Upper lobe of left lung (tissue), 6 donors: ENCODE measurements around the gene ATXN1. TPM values are rescaled to one million over a fixed set of nuclear protein-coding genes. Genes with fewer than 3 reads are reported as not detected.

Experiments used
- ATAC-seq, 2 donors: fragments of 200-7000 bp; cut with Tn5 transposase; one replicate each; pipeline ENCODE4 v1.9.1; 2022; ENCODE audit warnings: mild to moderate bottlenecking in 2 of 2, moderate library complexity in 2 of 2; ENCODE audit not compliant: low FRiP score in 2 of 2
- DNase-seq, 2 donors: peaks; one replicate each; pipeline ENCODE4 v3.0.0-alpha.2; 2019 to 2020
- H3K27ac ChIP-seq, 4 donors: fragments of 200-600 bp; sonication (generic); one replicate each; pipeline ENCODE4 v1.5.1; 2016 to 2019
- H3K27me3 ChIP-seq, 4 donors: fragments of 200-600 bp; sonication (generic); one replicate each; pipeline ENCODE4 v1.5.1; 2017 to 2019
- H3K36me3 ChIP-seq, 4 donors: fragments of 200-600 bp; sonication (generic); one replicate each; pipeline ENCODE4 v1.5.1; 2016 to 2019
- H3K4me1 ChIP-seq, 4 donors: fragments of 200-600 bp; sonication (generic); one replicate each; pipeline ENCODE4 v1.5.1; 2018 to 2019
- H3K4me3 ChIP-seq, 4 donors: fragments of 200-600 bp; sonication (generic); one replicate each; pipeline ENCODE4 v1.5.1; 2017 to 2019; ENCODE audit warnings: mild to moderate bottlenecking in 2 of 4, moderate library complexity in 1 of 4
- H3K9me3 ChIP-seq, 4 donors: fragments of 200-600 bp; sonication (generic); one replicate each; pipeline ENCODE4 v1.5.1; 2018 to 2019
- EP300 ChIP-seq, 4 donors: sonication (generic); formaldehyde crosslinking; IDR thresholded peaks; one replicate each; pipeline ENCODE4 v1.5.1; 2017; ENCODE audit warnings: antibody characterized with exemption in 4 of 4, control low read depth in 2 of 4
- POLR2A ChIP-seq, 4 donors: fragments of 450-650 bp; IDR thresholded peaks; one replicate each; pipeline ENCODE4 v1.5.1; 2016 to 2017; ENCODE audit warnings: antibody characterized with exemption in 4 of 4, mild to moderate bottlenecking in 2 of 4
- POLR2AphosphoS5 ChIP-seq, 2 donors: sonication (generic); formaldehyde crosslinking; IDR thresholded peaks; one replicate each; pipeline ENCODE4 v1.5.1; 2017; ENCODE audit warnings: antibody characterized with exemption in 2 of 2
- WGBS, 2 donors: methylation state at CpG; one replicate each; pipeline ENCODE4 v1.1.5; 2017 to 2018; 5-methylcytosine and 5-hydroxymethylcytosine counted together
- total RNA-seq, 6 donors: library from RNA; depleted of rRNA in 4 of 6; stranded (reverse); fragments of >200 nt in 4 of 6; gene quantifications; one replicate each; pipeline versions ENCODE4 v1.1.0 to v1.2.1, GENCODE V29; 2016 to 2021
- TF ChIP-seq, protein P1 (sequence below), 6 experiments: fragments of 450-650 bp in 4 of 6; fragments of 200-600 bp in 2 of 6; sonication (generic) in 2 of 6; IDR thresholded peaks; one replicate each; pipeline ENCODE4 v1.5.1; 2016 to 2019; ENCODE audit warnings: antibody characterized with exemption in 6 of 6
- donor health status: DM: no; HTN: no; CAD: no; lungs with moderate emphysema.
- donor health status: DM: no; HTN: yes; CAD: no; lungs with severe emphysema.

ATXN1 gene
- total RNA-seq, 6 donors from 2014 or later, result 44.2 to 106 (median 71.7) TPM

DNA sequence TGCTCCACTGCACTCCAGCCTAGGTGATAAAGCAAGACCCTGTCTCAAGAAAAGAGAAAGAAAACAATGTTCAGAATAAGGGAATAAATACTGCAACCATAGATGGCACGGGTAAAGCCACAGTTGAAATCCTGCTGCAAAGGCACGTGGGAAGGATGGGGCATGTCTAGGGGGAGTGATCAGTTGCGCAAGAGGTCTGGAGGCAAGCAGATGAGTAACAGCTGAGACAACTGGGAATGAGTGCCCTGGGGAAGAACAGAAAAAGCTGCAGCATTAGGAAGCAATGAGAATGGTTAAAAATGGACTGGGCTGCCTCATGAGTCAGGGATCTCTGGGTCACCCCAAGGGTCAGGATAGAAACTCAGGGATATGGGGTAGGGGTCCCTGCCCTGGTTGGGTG, 426.6 kb downstream of the ATXN1 start:
- DNase-seq, result peak in 1 of 2 donors; percentile 72
- WGBS, 2 donors, result 55 to 75% methylated on average over 3 of the region's 3 CpGs

DNA sequence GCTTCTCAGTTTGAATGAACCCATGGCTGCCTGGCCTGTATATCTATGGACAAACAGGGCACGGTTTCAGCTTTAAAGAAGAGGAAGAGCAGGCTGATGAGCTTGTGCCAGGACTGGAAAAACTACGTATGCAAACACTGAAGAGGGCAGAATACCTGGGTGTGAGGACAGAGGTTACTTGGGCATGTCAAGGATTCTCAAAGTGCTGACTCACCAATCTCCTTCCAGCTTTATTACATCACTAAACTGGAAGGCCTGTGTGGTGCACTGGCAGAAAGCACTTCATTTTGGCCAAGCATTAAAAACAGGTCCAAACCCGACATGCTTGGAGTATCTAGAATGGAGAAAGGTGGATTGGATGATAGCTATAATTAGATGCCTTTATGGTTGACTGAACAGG, 427.7 kb downstream of the ATXN1 start:
- no peak for TF ChIP-seq POLR2A (IDR thresholded peaks at IDR 0.05)
- no peak for TF ChIP-seq EP300 (IDR thresholded peaks at IDR 0.05)
- TF ChIP-seq POLR2AphosphoS5 (IDR thresholded peaks at IDR 0.05), result no peak
- TF ChIP-seq, protein P1, sequence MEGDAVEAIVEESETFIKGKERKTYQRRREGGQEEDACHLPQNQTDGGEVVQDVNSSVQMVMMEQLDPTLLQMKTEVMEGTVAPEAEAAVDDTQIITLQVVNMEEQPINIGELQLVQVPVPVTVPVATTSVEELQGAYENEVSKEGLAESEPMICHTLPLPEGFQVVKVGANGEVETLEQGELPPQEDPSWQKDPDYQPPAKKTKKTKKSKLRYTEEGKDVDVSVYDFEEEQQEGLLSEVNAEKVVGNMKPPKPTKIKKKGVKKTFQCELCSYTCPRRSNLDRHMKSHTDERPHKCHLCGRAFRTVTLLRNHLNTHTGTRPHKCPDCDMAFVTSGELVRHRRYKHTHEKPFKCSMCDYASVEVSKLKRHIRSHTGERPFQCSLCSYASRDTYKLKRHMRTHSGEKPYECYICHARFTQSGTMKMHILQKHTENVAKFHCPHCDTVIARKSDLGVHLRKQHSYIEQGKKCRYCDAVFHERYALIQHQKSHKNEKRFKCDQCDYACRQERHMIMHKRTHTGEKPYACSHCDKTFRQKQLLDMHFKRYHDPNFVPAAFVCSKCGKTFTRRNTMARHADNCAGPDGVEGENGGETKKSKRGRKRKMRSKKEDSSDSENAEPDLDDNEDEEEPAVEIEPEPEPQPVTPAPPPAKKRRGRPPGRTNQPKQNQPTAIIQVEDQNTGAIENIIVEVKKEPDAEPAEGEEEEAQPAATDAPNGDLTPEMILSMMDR (IDR thresholded peaks at IDR 0.05), result no peak
- peaks cover 31 to 46% (median 39%) of the 10 kb centered on the region in 4 donors for H3K4me1 ChIP-seq
- no peak overlapping the region for H3K27ac ChIP-seq
- H3K4me3 ChIP-seq, result no peak overlapping the region
- DNase-seq, result no peak
- 58 to 79% methylated on average over 3 of the region's 3 CpGs for WGBS, 2 donors
- H3K36me3 ChIP-seq, result no peaks in the 10 kb centered on the region
- H3K27me3 ChIP-seq, result no peaks in the 10 kb centered on the region
- no peak for ATAC-seq
- H3K9me3 ChIP-seq, result no peaks in the 10 kb centered on the region

More for the DNA sequence above, 426.6 kb downstream of the ATXN1 start:
- TF ChIP-seq EP300 (IDR thresholded peaks at IDR 0.05) (peak in 1 of 4 donors; percentile 27), POLR2A (IDR thresholded peaks at IDR 0.05) (no peak), POLR2AphosphoS5 (IDR thresholded peaks at IDR 0.05) (peak; percentile 64 to 70)
- Histone ChIP-seq H3K36me3 (no peaks in the 10 kb centered on the region), H3K4me1 (peaks cover 37 to 54% (median 44%) of the 10 kb centered on the region in 4 donors), H3K27ac (peak overlapping the region in 1 of 4 donors; percentile 21), H3K9me3 (no peaks in the 10 kb centered on the region), H3K4me3 (no peak overlapping the region), H3K27me3 (no peaks in the 10 kb centered on the region)
- peak; percentile 11 to 61 for ATAC-seq

DNA sequence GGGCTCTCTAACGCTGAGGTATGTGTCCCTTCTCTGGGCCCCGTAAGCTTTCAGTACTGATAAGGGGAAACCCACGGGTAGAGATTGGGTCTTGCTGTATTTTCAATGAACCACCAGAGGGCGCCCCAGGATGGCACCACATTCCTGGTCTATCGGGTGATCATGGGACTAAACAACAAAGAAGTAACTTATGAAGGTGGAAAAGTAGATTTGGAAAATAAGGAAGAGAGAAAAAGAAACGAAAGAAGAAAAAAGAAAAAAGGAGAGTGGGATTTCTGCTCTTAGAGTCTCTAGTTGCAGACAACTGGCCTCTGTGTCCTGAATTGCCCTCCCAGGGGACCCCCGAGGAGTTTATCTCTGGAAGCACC, 429.1 kb downstream of the ATXN1 start:
- no peak overlapping the region for H3K4me3 ChIP-seq
- WGBS, 2 donors, result 5 to 7% methylated on average over 7 of the region's 7 CpGs
- peak in 1 of 2 donors; percentile 85 for DNase-seq
- no peaks in the 10 kb centered on the region for H3K27me3 ChIP-seq
- peak; percentile 90 to 92 for ATAC-seq
- H3K9me3 ChIP-seq, result no peaks in the 10 kb centered on the region
- H3K4me1 ChIP-seq, result peaks cover 19 to 32% (median 27%) of the 10 kb centered on the region in 4 donors
- TF ChIP-seq, protein P1 (IDR thresholded peaks at IDR 0.05), result peak; percentile 77 to 91 (median 87)
- TF ChIP-seq EP300 (IDR thresholded peaks at IDR 0.05) (no peak), POLR2A (IDR thresholded peaks at IDR 0.05) (no peak)
- H3K27ac ChIP-seq, result no peak overlapping the region
- peaks cover 0 to 11% (median 9%) of the 10 kb centered on the region in 4 donors for H3K36me3 ChIP-seq

DNA sequence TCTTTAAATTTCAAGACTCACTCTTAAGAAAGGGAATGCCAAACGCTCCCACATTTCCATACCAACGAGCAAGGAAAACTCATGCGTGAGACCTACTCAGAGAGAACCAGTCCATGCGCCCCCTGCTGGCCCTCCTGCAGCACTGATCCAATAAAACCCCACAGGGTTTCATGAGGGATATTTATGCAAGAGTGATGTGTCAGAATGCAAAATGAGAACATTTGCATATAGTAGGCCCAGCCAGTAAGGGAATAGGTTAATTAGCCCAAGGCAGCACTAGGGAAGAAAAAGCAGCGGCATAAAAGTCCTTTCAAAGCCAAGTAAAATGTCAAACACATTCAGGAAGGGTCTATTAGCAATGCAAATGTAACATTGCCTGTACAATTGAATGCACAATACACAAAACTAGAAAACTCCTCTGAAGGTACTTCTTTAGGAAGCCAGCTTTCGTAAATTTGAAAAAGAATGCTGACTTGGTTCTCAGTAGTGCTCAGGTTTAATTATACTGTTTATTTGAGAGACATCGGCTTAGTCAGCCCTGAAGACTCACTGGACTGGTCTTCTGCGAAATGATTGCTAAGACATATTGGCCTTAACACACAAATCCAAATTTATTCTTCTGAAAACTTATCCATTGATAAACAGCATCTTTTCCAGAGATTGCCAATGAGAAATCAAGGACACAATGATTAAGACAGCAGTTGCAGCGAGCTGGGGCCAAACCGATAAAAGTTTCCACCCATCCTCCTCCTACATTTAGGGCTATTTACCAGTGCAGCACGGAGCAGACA, 429.7 kb downstream of the ATXN1 start:
- peak in 1 of 2 donors; percentile 79 for DNase-seq
- TF ChIP-seq, protein P1 (IDR thresholded peaks at IDR 0.05), result peak; percentile 70 to 92 (median 80)
- TF ChIP-seq EP300 (IDR thresholded peaks at IDR 0.05), result no peak
- no peak overlapping the region for H3K27ac ChIP-seq
- H3K4me1 ChIP-seq, result peaks cover 19 to 26% (median 24%) of the 10 kb centered on the region in 4 donors
- 27 to 31% methylated on average over 11 of the region's 11 CpGs for WGBS, 2 donors
- no peaks in the 10 kb centered on the region for H3K27me3 ChIP-seq
- no peak overlapping the region for H3K4me3 ChIP-seq
- no peaks in the 10 kb centered on the region for H3K9me3 ChIP-seq
- peaks cover 0 to 17% (median 15%) of the 10 kb centered on the region in 4 donors for H3K36me3 ChIP-seq
- ATAC-seq, result peak; percentile 85 to 91

DNA sequence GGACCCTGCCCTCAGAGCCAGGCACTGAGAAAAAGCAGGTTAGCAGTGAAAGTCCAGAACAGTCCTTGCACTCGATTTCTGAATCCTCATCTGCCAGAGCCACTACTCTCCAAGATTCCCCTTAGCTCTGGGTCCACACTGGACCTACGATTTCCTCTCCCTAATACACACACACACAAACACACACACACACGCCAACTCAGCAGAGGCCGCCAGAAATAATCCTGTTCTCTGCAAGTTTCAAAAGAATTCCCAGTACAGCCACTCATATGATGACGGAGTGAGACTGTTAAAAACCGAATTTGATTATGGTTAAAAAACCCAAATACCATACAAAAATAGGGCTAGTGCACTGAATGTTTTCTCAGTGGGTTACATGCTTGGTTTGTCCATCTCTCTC, 432.0 kb downstream of the ATXN1 start:
- ATAC-seq (no peak), DNase-seq (no peak)
- H3K4me1 ChIP-seq, result peaks cover 11 to 24% (median 16%) of the 10 kb centered on the region in 4 donors
- H3K27ac ChIP-seq, result no peak overlapping the region
- no peaks in the 10 kb centered on the region for H3K9me3 ChIP-seq
- H3K36me3 ChIP-seq, result peaks cover 0 to 24% (median 21%) of the 10 kb centered on the region in 4 donors
- no peak overlapping the region for H3K4me3 ChIP-seq
- WGBS, 2 donors, result 76 to 79% methylated on average over 6 of the region's 6 CpGs
- no peak for TF ChIP-seq POLR2AphosphoS5 (IDR thresholded peaks at IDR 0.05)
- TF ChIP-seq EP300 (IDR thresholded peaks at IDR 0.05), result no peak
- no peak for TF ChIP-seq POLR2A (IDR thresholded peaks at IDR 0.05)
- TF ChIP-seq, protein P1 (IDR thresholded peaks at IDR 0.05), result no peak
- H3K27me3 ChIP-seq, result no peaks in the 10 kb centered on the region
